Ovary (tissue), 9 donors: ENCODE measurements around the gene KCNS1. TPM values are rescaled to one million over a fixed set of nuclear protein-coding genes. Genes with fewer than 3 reads are reported as not detected.

Experiments
- DNase-seq, 5 donors: peaks; one replicate each; pipeline ENCODE4 v3.0.0-alpha.2; 2019 to 2020
- H3K27ac ChIP-seq, 2 donors: fragments of 200-600 bp; one replicate each; pipeline versions ENCODE4 v1.5.1 to v1.8.0; 2019 to 2022
- H3K27me3 ChIP-seq: fragments of 200-600 bp; one replicate; pipeline ENCODE4 v1.8.0; 2022
- H3K36me3 ChIP-seq: fragments of 200-600 bp; sonication (generic); one replicate; pipeline ENCODE4 v1.5.1; 2019
- H3K4me1 ChIP-seq: one replicate; pipeline ENCODE4 v1.8.1; 2013; ENCODE audit warnings: mild to moderate bottlenecking, moderate library complexity; ENCODE audit not compliant: insufficient read depth
- H3K4me3 ChIP-seq: fragments of 200-600 bp; sonication (generic); one replicate; pipeline ENCODE4 v1.5.1; 2017
- H3K9me3 ChIP-seq, 2 donors: fragments of 200-600 bp in 1 of 2; sonication (generic) in 1 of 2; one replicate each; pipeline versions ENCODE4 v1.5.1 to v1.8.1; 2013 to 2019; ENCODE audit warnings: mild to moderate bottlenecking in 1 of 2, moderate library complexity in 1 of 2
- CTCF ChIP-seq, 3 donors: fragments of 450-650 bp in 2 of 3; fragments of 200-600 bp in 1 of 3; IDR thresholded peaks; one replicate each; pipeline versions ENCODE4 v1.5.1 to v1.8.0; 2016 to 2022; ENCODE audit warnings: antibody characterized with exemption in 3 of 3, mild to moderate bottlenecking in 1 of 3
- EP300 ChIP-seq: sonication (generic); formaldehyde crosslinking; IDR thresholded peaks from one replicate; pipeline ENCODE4 v1.6.1; 2017; ENCODE audit warnings: antibody characterized with exemption
- POLR2A ChIP-seq: fragments of 450-650 bp; IDR thresholded peaks from one replicate; pipeline ENCODE4 v1.6.1; 2017; ENCODE audit warnings: antibody characterized with exemption, mild to moderate bottlenecking, moderate library complexity
- WGBS, 3 donors: extraction: QIAGEN DNeasy Blood & Tissue Kit in 1 of 3; methylation state at CpG; one replicate each; pipeline versions ENCODE4 v1.1.5 to v1.1.7; 2013 to 2017; 5-methylcytosine and 5-hydroxymethylcytosine counted together
- intact Hi-C, 4 donors: fragments of 100-400 bp; cut with DNase I; formaldehyde crosslinking; loops; one replicate each; pipeline versions ENCODE4 v1.11.0 to v1.15.1; 2022 to 2023
- polyA plus RNA-seq, 2 donors: library from polyadenylated mRNA; stranded (reverse); fragments of 200-250 nt in 1 of 2; fragments of 350-450 nt in 1 of 2; fragmentation: Illumina TruSeq in 1 of 2; extraction: RNeasy Lipid Tissue Mini Kit (QIAGEN cat#74804) in 1 of 2; gene quantifications; one replicate each; pipeline ENCODE4 v1.2.3, GENCODE V29; 2013 to 2014
- total RNA-seq, 7 donors: library from RNA; depleted of rRNA in 2 of 7; stranded (reverse); fragments of >200 nt in 2 of 7; fragmentation: NEBNext Ultra II Directional in 3 of 7; extraction: Animal tissue kit (Norgen Biotek cat#: 25700) in 3 of 7; gene quantifications; one replicate each; pipeline versions ENCODE4 v1.1.0 to v1.2.4, GENCODE V29; 2016 to 2023
- donor health status: DM: no; HTN: no; CAD: no; lungs with moderate emphysema.
- donor health status: DM: no; HTN: no; CAD: no.
- donor health status: Bipolar disorder and iron deficiency.
- donor health status: DM: yes; HTN: yes; CAD: no.
- donor health status: DM: no; HTN: no; CAD: no.
- donor health status: DM: yes; HTN: yes; CAD: no.

KCNS1 gene
- total and polyA plus RNA-seq, 9 donors = 0.02 to 0.80 TPM; not detected in 7

- Histone ChIP-seq H3K4me1 (peaks cover 1% of the 10 kb centered on the region), H3K27ac (no peak overlapping the region), H3K27me3 (no peaks in the 10 kb centered on the region), H3K4me3 (no peak overlapping the region), H3K36me3 (no peaks in the 10 kb centered on the region), H3K9me3 (no peaks in the 10 kb centered on the region)
- TF ChIP-seq CTCF (IDR thresholded peaks at IDR 0.05) (no peak), EP300 (no peak), POLR2A (no peak)
- intact Hi-C loops = no loop called here
- WGBS, 3 donors = 79 to 88% (median 80%) methylated on average over 4 of the region's 4 CpGs
- no peak for DNase-seq
These were observed 42.6 kb downstream of the KCNS1 start for GRCh38 chr20:45058168-45058850.

- Histone ChIP-seq H3K9me3 (no peaks in the 10 kb centered on the region), H3K27ac (no peak overlapping the region), H3K27me3 (no peaks in the 10 kb centered on the region), H3K36me3 (no peaks in the 10 kb centered on the region), H3K4me3 (no peak overlapping the region), H3K4me1 (peaks cover 1% of the 10 kb centered on the region)
- TF ChIP-seq POLR2A = no peak
- no peak for TF ChIP-seq EP300
- TF ChIP-seq CTCF (IDR thresholded peaks at IDR 0.05) = no peak
- 83 to 91% (median 84%) methylated on average over 8 of the region's 8 CpGs for WGBS, 3 donors
- intact Hi-C loops = no loop called here
- no peak for DNase-seq
These were observed 44.3 kb downstream of the KCNS1 start for GRCh38 chr20:45056473-45057173.

- H3K4me1 ChIP-seq = peaks cover 1% of the 10 kb centered on the region
- 47 to 77% (median 60%) methylated on average over 4 of the region's 4 CpGs for WGBS, 3 donors
- H3K27me3 ChIP-seq = no peaks in the 10 kb centered on the region
- intact Hi-C loops = no loop called here
- TF ChIP-seq EP300 (no peak), CTCF (IDR thresholded peaks at IDR 0.05) (no peak), POLR2A (no peak)
- DNase-seq = no peak
- no peak overlapping the region for H3K4me3 ChIP-seq
- no peaks in the 10 kb centered on the region for H3K9me3 ChIP-seq
- H3K27ac ChIP-seq = no peak overlapping the region
- H3K36me3 ChIP-seq = no peaks in the 10 kb centered on the region
These were observed 45.9 kb downstream of the KCNS1 start for GRCh38 chr20:45055056-45055455.

- Histone ChIP-seq H3K4me3 (no peak overlapping the region), H3K27me3 (no peaks in the 10 kb centered on the region), H3K9me3 (no peaks in the 10 kb centered on the region), H3K36me3 (no peaks in the 10 kb centered on the region), H3K4me1 (peaks cover 1% of the 10 kb centered on the region), H3K27ac (no peak overlapping the region)
- DNase-seq = no peak
- TF ChIP-seq POLR2A = no peak
- no peak for TF ChIP-seq EP300
- 81 to 88% (median 87%) methylated on average over 8 of the region's 8 CpGs for WGBS, 3 donors
- intact Hi-C loops = no loop called here
These were observed 47.2 kb downstream of the KCNS1 start for GRCh38 chr20:45053430-45054351.
